Loucy (cell line): ENCODE data around the gene SCTR.

Experiments
- H2AFZ ChIP-seq: fragments of 200-600 bp; sonication (generic); 2 replicates; pipeline ENCODE4 v1.6.0; 2016; ENCODE audit warnings: antibody characterized with exemption, mild to moderate bottlenecking, low read length, moderate library complexity
- H3F3A ChIP-seq: fragments of 200-600 bp; 2 replicates; pipeline ENCODE4 v1.6.0; 2016; ENCODE audit warnings: antibody characterized with exemption, low read depth, mild to moderate bottlenecking
- H3K27me3 ChIP-seq: fragments of 200-600 bp; sonication (generic); 2 replicates; pipeline ENCODE4 v1.6.1; 2014; ENCODE audit warnings: low read length, mild to moderate bottlenecking; ENCODE audit not compliant: insufficient read depth, poor library complexity, severe bottlenecking
- H3K36me3 ChIP-seq: fragments of 200-600 bp; sonication (generic); 2 replicates; pipeline ENCODE4 v1.6.1; 2016; ENCODE audit warnings: low read length; ENCODE audit not compliant: insufficient read depth
- H3K4me1 ChIP-seq: fragments of 200-600 bp; sonication (generic); 2 replicates; pipeline ENCODE4 v1.5.1; 2014; ENCODE audit warnings: low read length, mild to moderate bottlenecking; ENCODE audit not compliant: insufficient read depth, poor library complexity, severe bottlenecking
- H3K4me2 ChIP-seq: fragments of 200-600 bp; sonication (generic); 2 replicates; pipeline ENCODE4 v1.6.0; 2014; ENCODE audit warnings: antibody characterized with exemption, low read length, low read depth, mild to moderate bottlenecking; ENCODE audit not compliant: poor library complexity, severe bottlenecking
- H3K4me3 ChIP-seq: fragments of 200-600 bp; sonication (generic); 2 replicates; pipeline ENCODE4 v1.5.1; 2014; ENCODE audit warnings: low read length, mild to moderate bottlenecking, mixed read lengths; ENCODE audit not compliant: poor library complexity, severe bottlenecking
- H3K79me2 ChIP-seq: fragments of 200-600 bp; sonication (generic); 2 replicates; pipeline ENCODE4 v1.6.1; 2014; ENCODE audit warnings: low read length; ENCODE audit not compliant: insufficient read depth
- H3K9ac ChIP-seq: fragments of 200-600 bp; sonication (generic); 2 replicates; pipeline ENCODE4 v1.6.0; 2014; ENCODE audit warnings: mild to moderate bottlenecking, low read depth, low read length, moderate library complexity; ENCODE audit not compliant: poor library complexity, severe bottlenecking
- H3K9me2 ChIP-seq: fragments of 200-600 bp; sonication (generic); replicated peaks from 2 replicates; pipeline ENCODE4 v1.6.1; 2016; ENCODE audit warnings: low read depth, low read length, mixed read lengths
- H3K9me3 ChIP-seq: fragments of 200-600 bp; sonication (generic); 2 replicates; pipeline ENCODE4 v1.6.1; 2014; ENCODE audit warnings: mild to moderate bottlenecking, antibody characterized with exemption, low read length, low read depth; ENCODE audit not compliant: insufficient read depth
- H4K20me1 ChIP-seq: fragments of 200-600 bp; sonication (generic); 2 replicates; pipeline ENCODE4 v1.6.0; 2014; ENCODE audit warnings: antibody characterized with exemption, low read length, mild to moderate bottlenecking; ENCODE audit not compliant: insufficient read depth, poor library complexity, severe bottlenecking
- EZH2phosphoT487 ChIP-seq: fragments of 200-600 bp; IDR thresholded peaks from 2 replicates; pipeline ENCODE4 v1.6.1; 2018; ENCODE audit warnings: antibody characterized with exemption, mild to moderate bottlenecking, moderate library complexity, borderline replicate concordance
- TF ChIP-seq, protein P1 (sequence below): fragments of 200-600 bp; sonication (generic); conservative IDR thresholded peaks from 2 replicates; pipeline ENCODE4 v1.5.1; 2014; ENCODE audit warnings: mild to moderate bottlenecking, antibody characterized with exemption, low read length

Gene SCTR

DNA sequence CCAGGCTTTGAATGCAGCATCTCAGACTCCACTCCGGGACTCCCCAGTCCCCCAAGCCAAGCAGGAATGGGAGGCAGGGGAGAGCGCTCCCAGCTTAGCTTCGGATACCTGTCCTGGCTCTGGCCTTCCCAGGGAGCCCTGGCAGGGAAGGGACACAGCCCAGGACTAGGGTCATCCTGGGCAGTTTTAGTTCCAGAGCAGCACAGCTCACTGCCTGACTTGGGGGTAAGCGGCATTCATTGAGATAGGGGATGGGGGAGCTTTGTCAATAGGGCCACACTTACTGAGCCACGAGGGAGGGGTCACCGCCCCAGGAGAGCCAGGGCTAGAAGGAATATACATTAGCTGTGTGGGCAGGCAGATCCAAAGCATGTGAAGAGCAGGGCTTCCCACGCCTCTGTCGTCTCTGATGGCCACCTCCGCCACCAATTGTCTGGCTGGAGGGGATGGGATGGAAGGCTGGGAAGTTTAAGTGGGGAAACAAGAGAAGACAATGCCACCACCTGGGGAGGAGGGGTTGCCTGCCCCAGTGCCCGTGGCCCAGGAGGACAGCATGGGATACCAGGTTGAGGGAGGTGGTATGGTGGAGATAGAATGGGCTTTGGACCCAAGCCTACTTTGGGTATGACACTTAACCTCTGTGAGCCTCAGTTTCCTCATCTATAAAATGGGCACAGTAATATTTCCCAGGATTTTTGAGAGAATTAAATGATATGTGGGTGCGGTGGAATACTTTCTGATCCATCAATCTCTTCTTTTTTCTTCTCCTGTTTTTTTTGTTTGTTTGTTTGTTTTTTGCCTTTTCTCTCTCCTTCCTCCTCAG lies 40.2 kb downstream of the SCTR start:
- Histone ChIP-seq H3K79me2 (no peaks in the 10 kb centered on the region), H2AFZ (no peak overlapping the region), H3K27me3 (no peaks in the 10 kb centered on the region), H3K9ac (no peak overlapping the region), H3F3A (no peaks in the 10 kb centered on the region), H4K20me1 (no peaks in the 10 kb centered on the region), H3K36me3 (no peaks in the 10 kb centered on the region), H3K9me2 (no peaks in the 10 kb centered on the region), H3K4me3 (no peak overlapping the region), H3K4me2 (no peak overlapping the region), H3K9me3 (no peaks in the 10 kb centered on the region), H3K4me1 (no peaks in the 10 kb centered on the region)
- TF ChIP-seq EZH2phosphoT487, result no peak
- TF ChIP-seq, protein P1, sequence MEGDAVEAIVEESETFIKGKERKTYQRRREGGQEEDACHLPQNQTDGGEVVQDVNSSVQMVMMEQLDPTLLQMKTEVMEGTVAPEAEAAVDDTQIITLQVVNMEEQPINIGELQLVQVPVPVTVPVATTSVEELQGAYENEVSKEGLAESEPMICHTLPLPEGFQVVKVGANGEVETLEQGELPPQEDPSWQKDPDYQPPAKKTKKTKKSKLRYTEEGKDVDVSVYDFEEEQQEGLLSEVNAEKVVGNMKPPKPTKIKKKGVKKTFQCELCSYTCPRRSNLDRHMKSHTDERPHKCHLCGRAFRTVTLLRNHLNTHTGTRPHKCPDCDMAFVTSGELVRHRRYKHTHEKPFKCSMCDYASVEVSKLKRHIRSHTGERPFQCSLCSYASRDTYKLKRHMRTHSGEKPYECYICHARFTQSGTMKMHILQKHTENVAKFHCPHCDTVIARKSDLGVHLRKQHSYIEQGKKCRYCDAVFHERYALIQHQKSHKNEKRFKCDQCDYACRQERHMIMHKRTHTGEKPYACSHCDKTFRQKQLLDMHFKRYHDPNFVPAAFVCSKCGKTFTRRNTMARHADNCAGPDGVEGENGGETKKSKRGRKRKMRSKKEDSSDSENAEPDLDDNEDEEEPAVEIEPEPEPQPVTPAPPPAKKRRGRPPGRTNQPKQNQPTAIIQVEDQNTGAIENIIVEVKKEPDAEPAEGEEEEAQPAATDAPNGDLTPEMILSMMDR, result no peak

DNA sequence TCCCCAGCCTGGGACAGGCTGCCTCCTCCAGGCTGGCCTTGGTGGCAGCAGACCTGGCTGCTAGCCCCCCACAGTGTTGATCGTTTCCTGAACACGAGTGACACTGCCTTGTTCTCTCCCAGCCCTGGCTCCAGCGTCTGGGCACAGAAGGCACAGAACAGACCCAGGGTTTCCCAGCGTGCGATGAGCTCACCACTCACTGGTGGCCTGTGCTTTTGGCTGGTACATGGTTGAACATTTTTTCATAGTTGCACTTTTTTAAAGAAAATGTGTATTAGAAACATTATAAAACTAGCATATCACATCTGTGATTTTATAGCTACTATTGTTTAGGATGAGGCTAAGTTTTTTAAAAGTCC lies 40.9 kb downstream of the SCTR start:
- H3K79me2 ChIP-seq, result no peaks in the 10 kb centered on the region
- H3K36me3 ChIP-seq, result no peaks in the 10 kb centered on the region
- no peak overlapping the region for H2AFZ ChIP-seq
- H3K9me3 ChIP-seq, result no peaks in the 10 kb centered on the region
- no peaks in the 10 kb centered on the region for H4K20me1 ChIP-seq
- no peaks in the 10 kb centered on the region for H3K27me3 ChIP-seq
- no peaks in the 10 kb centered on the region for H3K9me2 ChIP-seq
- TF ChIP-seq, protein P1, result no peak
- no peak for TF ChIP-seq EZH2phosphoT487
- H3K9ac ChIP-seq, result no peak overlapping the region
- H3K4me2 ChIP-seq, result no peak overlapping the region
- H3F3A ChIP-seq, result no peaks in the 10 kb centered on the region
- no peaks in the 10 kb centered on the region for H3K4me1 ChIP-seq
- no peak overlapping the region for H3K4me3 ChIP-seq

DNA sequence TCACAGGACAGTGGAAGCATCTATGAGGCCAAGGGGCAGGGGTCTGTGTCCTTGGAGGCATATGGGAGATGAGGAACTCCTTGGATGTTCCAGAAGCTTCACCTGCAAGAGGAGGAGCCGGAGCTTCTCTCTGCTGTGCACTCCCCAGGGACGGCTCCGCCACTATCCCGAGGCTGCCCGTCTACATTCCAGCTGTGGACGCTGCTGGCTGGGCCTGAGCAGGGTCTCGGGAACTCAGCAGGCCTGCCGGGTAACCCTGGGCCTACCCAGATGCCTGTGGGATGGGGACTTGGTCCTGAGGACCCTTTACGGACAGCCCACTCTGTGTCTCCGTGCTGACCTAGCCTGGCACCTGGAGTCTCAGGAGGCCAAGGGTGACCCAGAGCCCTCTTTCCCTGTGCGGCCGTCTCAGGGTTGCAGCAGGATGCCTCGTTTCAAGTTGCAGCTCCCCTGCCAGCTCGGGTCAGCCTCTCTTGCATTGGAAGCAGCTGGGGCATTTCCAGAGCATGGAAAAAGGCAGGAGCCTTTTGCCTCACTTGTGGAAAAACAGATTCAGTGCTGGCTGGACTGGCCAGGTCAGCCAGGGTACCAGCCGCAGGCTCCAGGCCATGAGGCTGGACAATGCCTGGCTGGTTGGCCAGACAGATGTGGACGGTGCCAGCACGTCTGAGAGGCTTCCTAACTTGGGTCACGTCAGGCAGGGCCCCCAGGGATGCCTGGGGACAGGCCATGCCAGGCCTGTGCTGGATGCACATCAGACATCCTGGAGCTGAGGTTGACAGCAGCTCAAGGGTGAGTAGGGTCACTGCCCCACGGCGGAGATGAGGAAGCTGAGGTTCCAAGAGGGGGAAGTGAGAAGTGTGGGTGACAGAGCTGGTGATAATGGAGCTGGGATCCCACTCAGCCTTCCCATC lies 41.5 kb downstream of the SCTR start:
- TF ChIP-seq, protein P1, result no peak
- no peak for TF ChIP-seq EZH2phosphoT487
- Histone ChIP-seq H3K4me2 (no peak overlapping the region), H2AFZ (no peak overlapping the region), H3K4me1 (no peaks in the 10 kb centered on the region), H3F3A (no peaks in the 10 kb centered on the region), H3K36me3 (no peaks in the 10 kb centered on the region), H4K20me1 (no peaks in the 10 kb centered on the region), H3K9me2 (no peaks in the 10 kb centered on the region), H3K9ac (no peak overlapping the region), H3K27me3 (no peaks in the 10 kb centered on the region), H3K4me3 (no peak overlapping the region), H3K9me3 (no peaks in the 10 kb centered on the region), H3K79me2 (no peaks in the 10 kb centered on the region)
